Pancreas (tissue), 10 donors: ENCODE measurements around the gene FAM168A. TPM values are rescaled to one million over a fixed set of nuclear protein-coding genes. Genes with fewer than 3 reads are reported as not detected.

ENCODE experiments used
- ATAC-seq, 4 donors: fragments of 200-7000 bp; cut with Tn5 transposase; one replicate each; pipeline versions ENCODE4 v1.8.0 to v1.9.1; 2020; ENCODE audit warnings: mild to moderate bottlenecking in 4 of 4, moderate library complexity in 4 of 4
- DNase-seq, 6 donors: peaks; one replicate each; pipeline ENCODE4 v3.0.0-alpha.2; 2020
- FAIRE-seq: peaks from 2 replicates; lab custom pipeline; 2012; peaks lifted over from hg19 to GRCh38; lab: Jason Lieb, UNC
- H3K27ac ChIP-seq, 4 donors: fragments of 200-600 bp; sonication (generic); 1 replicate in 3 of 4; 2 replicates in 1 of 4; pipeline versions ENCODE4 v1.5.0 to v1.8.0; 2020
- H3K27me3 ChIP-seq, 4 donors: fragments of 200-600 bp; one replicate each; pipeline ENCODE4 v1.8.0; 2021
- H3K36me3 ChIP-seq, 3 donors: fragments of 200-600 bp; sonication (generic) in 1 of 3; one replicate each; pipeline versions ENCODE4 v1.5.0 to v1.8.0; 2020 to 2021
- H3K4me1 ChIP-seq, 3 donors: fragments of 200-600 bp; one replicate each; pipeline ENCODE4 v1.8.0; 2021
- H3K4me3 ChIP-seq, 4 donors: fragments of 200-600 bp; sonication (generic) in 2 of 4; one replicate each; pipeline versions ENCODE4 v1.5.0 to v1.8.0; 2020 to 2021
- H3K9me3 ChIP-seq, 4 donors: fragments of 200-600 bp; one replicate each; pipeline ENCODE4 v1.8.0; 2021
- WGBS, 2 donors: extraction: QIAGEN DNeasy Blood & Tissue Kit; methylation state at CpG; one replicate each; pipeline ENCODE4 v1.1.7; 2013; 5-methylcytosine and 5-hydroxymethylcytosine counted together
- intact Hi-C, 3 donors: fragments of 100-400 bp; cut with DNase I; formaldehyde crosslinking; loops; one replicate each; pipeline versions ENCODE4 v1.11.1 to v1.14.2; 2022
- polyA plus RNA-seq, 2 donors: library from polyadenylated mRNA; stranded (reverse); fragments of 200-250 nt; gene quantifications; one replicate each; pipeline ENCODE4 v1.2.3, GENCODE V29; 2013
- total RNA-seq, 6 donors: library from RNA; stranded (reverse); fragmentation: NEBNext Ultra II Directional in 4 of 6; extraction: Animal tissue kit (Norgen Biotek cat#: 25700) in 4 of 6; gene quantifications; one replicate each; pipeline versions ENCODE4 v1.2.1 to v1.2.4, GENCODE V29; 2021 to 2023
- TF ChIP-seq, protein P1 (sequence below), 4 donors: fragments of 200-600 bp; sonication (generic) in 3 of 4; IDR thresholded peaks; one replicate each; pipeline versions ENCODE4 v1.5.0 to v1.8.0; 2021; ENCODE audit warnings: antibody characterized with exemption in 4 of 4
- donor health status: healthy with polysubstance abuse.
- donor health status: DM: no; HTN: no; CAD: no; lungs with moderate emphysema.
- donor health status: DM: no; HTN: no; CAD: no.
- donor health status: control.
- donor health status: control.
- donor health status: Bipolar disorder and iron deficiency.
- donor health status: DM: yes; HTN: yes; CAD: no.
- donor health status: DM: no; HTN: no; CAD: no.
- donor health status: DM: no; HTN: no; CAD: no.
- donor health status: DM: yes; HTN: yes; CAD: no.

The FAM168A gene
- total and polyA plus RNA-seq, 8 donors, result 4.9 to 22.5 (median 13.4) TPM

DNA sequence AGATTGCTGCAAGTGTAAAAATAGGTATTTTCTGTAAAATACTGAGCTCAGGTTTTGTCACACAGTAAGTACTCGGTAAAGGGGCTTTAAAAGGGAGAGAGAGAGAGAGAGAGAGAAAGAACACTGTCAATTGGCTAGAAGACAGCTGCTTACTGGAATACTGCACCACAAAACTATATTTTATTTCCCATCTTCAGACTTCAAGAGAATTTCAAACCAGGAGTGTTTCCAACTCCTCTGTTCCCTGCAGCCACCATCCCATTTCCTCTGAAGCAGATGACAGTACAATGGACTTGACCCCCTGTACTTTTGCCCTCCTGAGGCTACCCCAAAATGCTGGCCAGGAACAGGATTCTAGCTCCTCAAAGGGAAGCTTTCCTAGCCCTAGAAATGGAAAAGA, 132.0 kb downstream of the FAM168A start:
- Histone ChIP-seq H3K27me3 (no peaks in the 10 kb centered on the region), H3K9me3 (no peaks in the 10 kb centered on the region), H3K36me3 (no peaks in the 10 kb centered on the region), H3K4me3 (no peak overlapping the region), H3K4me1 (no peaks in the 10 kb centered on the region), H3K27ac (no peak overlapping the region)
- TF ChIP-seq, protein P1, sequence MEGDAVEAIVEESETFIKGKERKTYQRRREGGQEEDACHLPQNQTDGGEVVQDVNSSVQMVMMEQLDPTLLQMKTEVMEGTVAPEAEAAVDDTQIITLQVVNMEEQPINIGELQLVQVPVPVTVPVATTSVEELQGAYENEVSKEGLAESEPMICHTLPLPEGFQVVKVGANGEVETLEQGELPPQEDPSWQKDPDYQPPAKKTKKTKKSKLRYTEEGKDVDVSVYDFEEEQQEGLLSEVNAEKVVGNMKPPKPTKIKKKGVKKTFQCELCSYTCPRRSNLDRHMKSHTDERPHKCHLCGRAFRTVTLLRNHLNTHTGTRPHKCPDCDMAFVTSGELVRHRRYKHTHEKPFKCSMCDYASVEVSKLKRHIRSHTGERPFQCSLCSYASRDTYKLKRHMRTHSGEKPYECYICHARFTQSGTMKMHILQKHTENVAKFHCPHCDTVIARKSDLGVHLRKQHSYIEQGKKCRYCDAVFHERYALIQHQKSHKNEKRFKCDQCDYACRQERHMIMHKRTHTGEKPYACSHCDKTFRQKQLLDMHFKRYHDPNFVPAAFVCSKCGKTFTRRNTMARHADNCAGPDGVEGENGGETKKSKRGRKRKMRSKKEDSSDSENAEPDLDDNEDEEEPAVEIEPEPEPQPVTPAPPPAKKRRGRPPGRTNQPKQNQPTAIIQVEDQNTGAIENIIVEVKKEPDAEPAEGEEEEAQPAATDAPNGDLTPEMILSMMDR (IDR thresholded peaks at IDR 0.05), result no peak
- FAIRE-seq, result no peak
- no peak for ATAC-seq
- DNase-seq, result no peak
- intact Hi-C loops, result no loop called here
- WGBS, 2 donors, result 76 to 91% methylated on average over 1 of the region's 1 CpG

DNA sequence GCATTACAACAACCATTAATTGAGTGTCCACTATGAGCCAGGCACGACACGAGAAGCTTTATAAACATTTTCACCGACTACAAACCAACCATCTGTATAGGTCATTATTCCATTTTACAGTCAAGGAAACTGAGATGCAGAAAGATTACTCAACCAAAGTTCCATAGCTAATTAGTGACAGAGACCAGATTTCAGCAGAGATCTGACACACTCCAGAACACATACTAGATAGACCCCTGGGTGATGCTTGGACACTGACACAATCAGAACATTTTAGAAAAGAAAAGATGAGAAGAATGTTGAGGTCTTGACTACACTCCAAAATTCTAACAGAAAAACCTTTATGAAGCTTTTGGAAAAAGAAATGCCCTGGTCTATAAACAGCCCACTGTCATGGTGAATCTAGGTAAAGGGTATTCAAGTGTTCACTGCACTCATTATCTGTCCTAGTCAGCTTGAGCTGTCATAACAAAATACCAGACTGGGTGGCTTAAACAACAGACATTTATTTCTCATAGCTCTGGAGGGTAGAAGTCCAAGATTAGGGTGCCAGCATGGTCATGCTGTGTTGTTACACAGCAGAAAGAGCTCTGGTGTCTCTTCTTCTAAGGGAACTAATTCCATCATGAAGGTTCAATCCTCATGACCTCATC, 132.8 kb downstream of the FAM168A start:
- ATAC-seq (no peak), FAIRE-seq (no peak), DNase-seq (no peak)
- 89 to 94% methylated on average over 3 of the region's 3 CpGs for WGBS, 2 donors
- Histone ChIP-seq H3K4me3 (no peak overlapping the region), H3K4me1 (no peaks in the 10 kb centered on the region), H3K9me3 (no peaks in the 10 kb centered on the region), H3K27ac (no peak overlapping the region), H3K36me3 (no peaks in the 10 kb centered on the region), H3K27me3 (no peaks in the 10 kb centered on the region)
- intact Hi-C loops, result no loop called here
- TF ChIP-seq, protein P1 (IDR thresholded peaks at IDR 0.05), result no peak

DNA sequence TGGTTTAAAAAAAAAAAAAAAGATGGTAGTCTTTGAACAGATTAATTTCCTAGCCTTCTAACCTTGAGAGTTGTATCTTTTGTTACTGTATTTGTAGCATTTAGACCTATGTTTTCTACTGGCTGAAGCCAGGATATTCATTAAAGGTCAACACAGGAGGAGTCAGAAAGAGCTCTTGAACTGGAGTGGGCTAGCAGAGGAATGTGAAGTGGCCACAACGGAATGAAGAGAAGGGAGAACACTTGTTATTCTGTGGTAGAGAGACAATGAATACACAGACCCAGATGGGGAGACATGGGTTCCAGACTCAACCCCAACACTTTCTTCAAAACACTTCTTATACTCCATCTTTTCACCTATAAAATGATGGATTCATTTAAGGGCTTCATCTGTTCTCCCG, 133.6 kb downstream of the FAM168A start:
- WGBS, 2 donors, result 75 to 83% methylated on average over 2 of the region's 2 CpGs
- TF ChIP-seq, protein P1 (IDR thresholded peaks at IDR 0.05), result no peak
- H3K27me3 ChIP-seq, result no peaks in the 10 kb centered on the region
- no peaks in the 10 kb centered on the region for H3K36me3 ChIP-seq
- intact Hi-C loops, result no loop called here
- H3K4me3 ChIP-seq, result no peak overlapping the region
- no peak for ATAC-seq
- H3K4me1 ChIP-seq, result no peaks in the 10 kb centered on the region
- H3K27ac ChIP-seq, result no peak overlapping the region
- H3K9me3 ChIP-seq, result no peaks in the 10 kb centered on the region
- no peak for FAIRE-seq
- DNase-seq, result no peak

DNA sequence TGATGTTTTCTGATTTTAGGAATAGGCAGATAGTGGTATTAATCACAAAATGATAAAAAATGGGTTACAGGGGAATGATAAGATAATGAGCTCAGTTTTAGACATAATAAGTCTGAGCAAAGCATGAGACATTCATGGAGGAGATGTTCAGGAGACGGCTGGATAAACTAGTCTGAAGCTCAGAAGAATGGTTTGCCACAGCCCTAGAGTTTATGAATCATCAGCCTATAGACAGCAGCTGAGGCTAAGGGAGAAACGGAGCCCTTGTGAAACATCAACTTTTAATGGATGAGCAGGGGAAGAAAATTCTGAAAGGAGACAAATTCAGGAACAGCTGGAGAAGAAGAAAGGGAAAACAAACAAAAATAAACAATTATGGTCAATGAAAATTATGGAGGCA, 134.6 kb downstream of the FAM168A start:
- no peak overlapping the region for H3K4me3 ChIP-seq
- no peak overlapping the region for H3K27ac ChIP-seq
- H3K27me3 ChIP-seq, result no peaks in the 10 kb centered on the region
- DNase-seq (no peak), ATAC-seq (no peak), FAIRE-seq (no peak)
- TF ChIP-seq, protein P1 (IDR thresholded peaks at IDR 0.05), result no peak
- intact Hi-C loops, result no loop called here
- H3K4me1 ChIP-seq, result no peaks in the 10 kb centered on the region
- no peaks in the 10 kb centered on the region for H3K36me3 ChIP-seq
- WGBS, 2 donors, result 88 to 94% methylated on average over 2 of the region's 2 CpGs
- H3K9me3 ChIP-seq, result no peaks in the 10 kb centered on the region

DNA sequence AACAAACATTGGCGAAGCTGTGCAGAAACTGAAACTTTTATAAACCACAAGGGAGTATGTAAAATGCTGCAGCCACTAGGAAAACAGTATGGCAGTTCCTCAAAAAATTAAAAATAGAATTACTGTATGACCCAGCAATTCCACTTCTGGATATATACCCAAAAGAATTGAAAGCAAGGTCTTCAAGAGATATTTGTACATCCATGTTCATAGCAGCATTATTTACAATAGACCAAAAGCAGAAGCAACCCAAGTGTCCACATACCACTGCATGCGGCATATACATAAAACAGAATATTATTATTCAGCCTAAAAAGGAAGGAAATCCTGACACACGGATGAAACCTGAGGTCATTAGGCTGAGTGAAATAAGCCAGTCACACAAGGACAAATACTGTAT, 135.9 kb downstream of the FAM168A start:
- Histone ChIP-seq H3K9me3 (no peaks in the 10 kb centered on the region), H3K4me3 (no peak overlapping the region), H3K36me3 (no peaks in the 10 kb centered on the region), H3K27me3 (no peaks in the 10 kb centered on the region), H3K27ac (no peak overlapping the region), H3K4me1 (no peaks in the 10 kb centered on the region)
- ATAC-seq (peak in 2 of 4 donors; percentile 25 to 54), DNase-seq (no peak), FAIRE-seq (no peak)
- 84 to 85% methylated on average over 3 of the region's 3 CpGs for WGBS, 2 donors
- intact Hi-C loops, result no loop called here
- TF ChIP-seq, protein P1 (IDR thresholded peaks at IDR 0.05), result no peak
